GM21367 (cell line): ENCODE measurements around the gene RREB1.

ENCODE experiments used
- ATAC-seq: cut with Tn5 transposase; IDR thresholded peaks from one replicate; pipeline ENCODE4 v1.9.1; 2021; ENCODE audit not compliant: unreplicated experiment

RREB1 gene

DNA sequence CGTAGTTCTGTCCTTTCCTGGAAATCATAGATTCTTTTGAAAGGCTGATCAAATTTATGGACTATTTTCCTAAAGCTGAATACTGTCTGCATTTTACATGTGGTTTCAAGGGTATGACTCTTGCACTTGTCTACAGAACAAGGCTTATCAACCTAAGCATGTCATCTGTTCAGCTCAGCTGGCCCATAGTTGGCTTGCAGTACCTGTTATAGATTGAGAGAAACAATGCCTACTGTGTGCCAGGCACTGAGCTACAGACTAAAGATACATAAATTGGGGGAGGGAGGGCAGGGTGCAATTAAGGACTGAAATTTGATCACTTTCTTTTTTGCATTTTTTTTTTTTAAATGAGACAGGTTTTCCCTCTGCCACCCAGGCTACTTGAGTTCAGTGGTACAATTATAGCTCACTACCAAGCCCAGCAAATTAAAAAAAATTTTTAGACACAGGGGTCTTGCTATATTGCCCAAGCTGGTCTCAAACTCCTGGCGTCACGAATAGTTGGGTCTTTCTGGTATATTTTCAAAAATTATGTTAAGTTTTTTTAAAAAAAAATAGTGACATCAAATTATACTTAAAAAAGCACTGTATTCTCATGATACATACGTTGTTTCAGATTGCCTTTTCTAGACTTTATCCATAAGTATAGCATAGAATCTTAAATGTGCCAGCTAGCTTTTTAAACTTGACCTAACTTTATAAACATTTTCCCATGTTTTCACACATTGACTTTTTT, 52.2 kb downstream of the RREB1 start:
- no peak for ATAC-seq

DNA sequence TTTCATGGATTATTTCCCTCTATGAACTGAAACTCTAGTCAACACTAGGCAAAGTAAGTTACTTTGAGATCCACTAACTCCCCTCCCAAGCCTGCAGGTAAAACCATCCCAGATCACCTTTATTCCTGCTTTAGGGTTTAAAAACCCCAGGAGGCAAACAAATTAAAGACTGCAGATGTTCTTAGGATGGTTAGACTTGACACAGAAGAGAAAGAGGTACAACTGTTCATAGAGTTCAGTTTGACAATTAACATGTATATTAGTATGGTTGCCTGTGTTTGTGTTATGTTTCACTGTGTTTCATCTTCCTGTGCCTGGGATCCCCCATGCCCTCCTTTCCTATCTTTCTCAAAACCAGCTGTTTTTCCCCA, 53.5 kb downstream of the RREB1 start:
- no peak for ATAC-seq

DNA sequence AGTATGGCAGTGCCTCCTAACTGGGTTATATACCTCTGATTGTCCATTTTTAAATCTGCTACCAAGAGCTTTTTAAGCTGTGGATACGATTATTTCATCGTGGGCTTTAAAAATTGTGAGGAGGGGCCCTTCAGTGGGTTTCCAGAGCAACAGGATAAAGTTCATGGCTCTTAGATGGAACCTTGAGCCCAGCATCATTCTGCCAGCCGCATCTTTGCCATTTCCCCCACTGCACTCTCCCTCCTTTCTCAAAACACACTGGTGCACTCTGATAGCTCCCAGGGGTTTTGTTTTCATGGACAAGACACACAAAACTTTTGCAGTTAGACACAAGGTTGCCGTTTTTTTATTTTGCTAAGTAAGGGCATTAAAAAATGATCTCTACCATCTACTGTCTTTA, 54.1 kb downstream of the RREB1 start:
- ATAC-seq, result no peak

DNA sequence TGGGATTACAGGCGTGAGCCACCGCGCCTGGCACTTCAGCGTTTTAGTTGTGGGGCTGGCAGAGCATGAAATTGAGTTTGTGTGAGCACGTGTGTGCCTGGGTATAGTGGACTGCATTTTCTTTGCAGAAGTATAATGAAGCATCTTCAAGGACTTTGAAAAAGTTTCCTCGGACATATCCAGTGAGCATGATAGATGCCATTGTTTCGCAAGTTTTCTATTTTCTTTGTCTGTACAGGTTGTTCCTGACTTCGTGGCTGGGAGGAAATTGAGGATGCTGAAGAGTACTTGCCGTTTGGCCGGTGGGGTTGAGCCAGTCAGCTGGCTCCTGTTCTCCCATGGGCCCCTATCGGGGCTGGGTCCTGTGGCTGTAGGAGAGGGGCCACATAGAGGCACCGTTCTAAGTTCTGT, 55.9 kb downstream of the RREB1 start:
- ATAC-seq, result no peak

DNA sequence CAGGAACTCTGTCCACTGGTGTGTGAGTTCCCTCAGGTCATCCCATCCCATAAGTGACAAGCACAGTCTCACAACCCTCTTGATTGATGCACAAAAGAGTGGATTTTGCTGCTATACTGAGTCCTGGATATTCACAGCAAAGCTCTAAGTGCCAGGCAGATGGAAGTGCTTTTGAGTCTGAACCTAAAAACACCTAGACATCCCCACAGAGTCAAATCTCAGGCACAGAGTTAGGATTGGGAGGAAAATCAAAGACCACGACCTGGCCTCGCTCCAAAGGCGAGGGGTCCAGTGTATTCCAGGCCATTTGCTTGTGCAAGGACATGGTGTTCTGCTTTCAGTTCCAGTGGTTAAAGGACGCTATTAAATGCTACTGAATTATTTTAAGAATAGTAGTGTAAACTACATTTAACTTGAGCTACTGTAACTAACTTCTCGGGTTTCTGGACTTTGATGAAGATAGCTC, 56.8 kb downstream of the RREB1 start:
- ATAC-seq, result no peak

DNA sequence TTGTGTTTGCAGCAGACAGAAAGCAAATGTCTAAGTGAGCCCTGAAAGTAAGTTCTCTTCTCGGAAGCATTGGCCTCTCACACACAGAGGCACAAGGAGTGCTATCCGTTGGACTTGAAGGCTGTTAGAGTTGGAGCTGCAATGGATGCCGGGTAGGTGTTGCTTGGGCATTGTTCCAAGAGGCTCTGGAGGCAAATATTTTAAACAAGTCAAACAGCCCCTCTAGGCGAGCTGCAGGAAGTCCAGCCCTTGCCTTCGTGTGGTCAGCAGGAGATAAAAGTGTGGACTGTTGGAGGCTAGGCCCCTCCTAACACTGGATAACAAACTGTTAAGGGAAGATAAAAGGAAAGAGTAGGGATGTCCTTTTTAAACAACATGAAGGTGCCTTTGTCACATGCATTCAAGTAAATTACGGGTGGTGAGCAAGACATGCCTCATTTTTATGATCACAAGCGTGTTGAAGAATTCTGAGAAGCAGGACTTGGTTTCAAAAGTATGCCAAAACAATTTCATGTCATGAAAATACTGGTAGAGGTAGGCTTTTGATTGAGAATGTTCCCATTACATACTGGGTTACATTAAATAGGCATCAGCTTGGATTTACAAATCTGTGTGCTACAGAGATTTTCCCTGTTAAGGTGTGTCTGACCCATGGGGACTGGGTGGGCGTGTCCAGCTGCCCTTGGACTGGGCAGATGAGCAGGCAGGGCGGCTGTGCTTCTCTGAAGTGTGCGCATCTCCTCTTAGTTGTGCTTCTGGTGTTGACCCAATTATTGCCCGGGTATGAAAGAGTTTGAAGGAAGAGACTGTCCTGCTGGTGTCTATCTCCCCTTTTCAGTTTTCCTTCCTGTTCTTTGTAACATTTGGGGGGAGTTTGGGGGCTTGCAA, 57.5 kb downstream of the RREB1 start:
- ATAC-seq, result no peak

DNA sequence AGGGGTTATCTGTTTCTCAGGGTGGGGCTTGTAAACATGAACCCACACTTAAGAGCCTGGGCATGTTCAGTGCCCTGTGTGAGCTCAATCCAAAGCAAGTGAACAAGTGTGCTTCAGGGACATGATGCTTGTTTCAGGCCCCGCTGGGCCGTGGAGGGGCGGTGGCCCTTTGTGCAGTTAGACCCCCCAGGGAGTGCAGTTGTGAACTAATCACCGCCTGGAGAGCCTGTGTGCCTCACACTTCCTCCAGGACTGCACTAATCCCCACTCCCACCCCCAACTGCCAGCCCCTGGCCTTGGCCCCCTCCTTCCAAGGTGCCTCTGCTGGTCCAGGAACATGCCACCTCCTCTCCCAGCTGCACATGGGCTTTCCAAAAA, 58.1 kb downstream of the RREB1 start:
- ATAC-seq, result no peak

DNA sequence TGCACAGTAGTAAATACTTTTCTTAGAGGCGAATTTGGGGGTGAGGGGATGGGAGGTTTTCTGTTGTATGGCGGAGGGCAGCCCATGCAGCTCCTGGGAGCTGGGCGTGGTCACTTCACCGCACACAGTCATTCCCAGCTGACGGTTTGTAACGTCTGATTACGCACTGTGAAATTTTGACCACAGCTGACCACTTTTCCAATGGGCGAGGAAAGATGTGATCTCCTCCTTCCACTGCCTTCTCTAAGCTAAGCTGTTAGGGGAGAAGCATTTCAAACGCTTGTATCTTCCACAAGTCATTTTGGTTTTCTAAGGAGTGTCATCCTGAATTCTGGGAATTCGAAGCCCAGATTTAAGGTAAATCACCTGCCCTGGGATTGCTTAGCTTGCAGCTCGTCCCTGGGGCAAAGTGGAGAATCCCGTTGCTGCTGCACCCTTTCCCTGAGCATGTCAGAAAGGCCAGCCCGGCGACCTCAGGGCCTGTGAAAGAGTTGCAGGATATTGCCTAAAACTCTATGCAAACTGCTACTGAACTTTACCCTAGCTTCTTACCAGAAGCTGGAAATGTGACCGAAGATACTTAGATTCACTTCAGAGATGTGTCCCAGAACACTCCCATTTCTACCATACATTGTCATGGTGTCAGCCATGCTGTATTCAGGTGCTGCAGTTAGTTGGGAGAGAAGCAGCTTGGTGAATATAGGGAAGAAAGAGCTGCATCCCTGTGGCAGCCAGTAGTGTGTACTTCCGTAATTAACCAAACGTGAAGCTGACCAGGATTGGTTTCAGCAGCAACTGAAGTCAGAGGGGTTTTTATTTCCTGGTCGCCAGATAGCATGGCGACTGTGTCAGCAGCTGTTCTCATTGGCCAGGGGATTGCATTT, 58.9 kb downstream of the RREB1 start:
- ATAC-seq, result no peak

DNA sequence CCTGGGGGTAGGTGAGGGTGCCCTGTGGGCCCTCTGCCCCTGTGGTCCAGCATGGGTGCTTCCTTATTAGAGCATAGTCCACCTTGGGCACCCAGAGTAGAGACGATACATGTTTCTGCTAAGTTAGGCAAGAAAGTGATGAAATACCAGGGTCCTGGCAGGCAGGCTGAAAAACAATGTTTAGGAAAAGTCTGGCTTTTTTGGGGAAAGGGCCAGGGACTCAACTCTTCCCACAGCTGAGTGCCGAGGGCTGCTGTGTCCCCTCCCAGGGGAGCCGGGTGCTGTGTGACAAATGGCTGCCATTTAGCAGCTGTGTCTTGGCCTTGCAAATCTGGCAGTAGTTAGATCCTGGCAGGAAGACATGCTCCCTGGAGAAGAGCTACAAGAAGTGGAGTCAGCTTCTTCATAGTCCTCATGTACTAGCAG, 61.5 kb downstream of the RREB1 start:
- ATAC-seq, result no peak

DNA sequence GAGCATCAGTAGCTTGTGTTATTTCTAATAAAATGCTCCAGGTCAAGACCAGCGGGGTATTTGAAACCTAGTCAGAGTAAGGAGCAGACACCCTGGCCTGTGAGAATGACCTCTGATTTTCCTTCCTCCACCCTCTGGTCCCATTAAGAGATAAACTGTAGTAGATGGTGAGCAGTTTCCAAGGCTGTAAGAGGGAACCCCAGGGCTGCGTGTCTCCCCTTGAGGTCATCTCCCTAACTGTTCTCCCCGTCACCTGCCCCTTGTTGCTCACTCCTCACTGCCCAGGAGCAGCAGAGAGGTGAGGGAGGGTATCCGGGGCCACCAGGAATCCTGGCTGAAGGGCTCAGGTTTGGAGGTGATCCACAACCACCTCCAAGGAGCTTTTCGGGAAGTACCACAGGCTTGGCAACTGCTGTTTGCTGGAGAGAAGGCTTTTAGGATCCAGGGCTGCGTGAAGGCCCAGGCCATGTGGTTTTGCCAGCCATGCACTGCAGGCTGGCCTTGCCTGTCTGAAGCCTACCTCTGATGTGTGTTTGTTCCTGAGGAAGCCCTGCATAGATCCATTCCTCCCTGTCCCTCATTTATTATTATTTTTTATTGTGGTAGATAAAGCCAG, 62.5 kb downstream of the RREB1 start:
- ATAC-seq, result no peak

DNA sequence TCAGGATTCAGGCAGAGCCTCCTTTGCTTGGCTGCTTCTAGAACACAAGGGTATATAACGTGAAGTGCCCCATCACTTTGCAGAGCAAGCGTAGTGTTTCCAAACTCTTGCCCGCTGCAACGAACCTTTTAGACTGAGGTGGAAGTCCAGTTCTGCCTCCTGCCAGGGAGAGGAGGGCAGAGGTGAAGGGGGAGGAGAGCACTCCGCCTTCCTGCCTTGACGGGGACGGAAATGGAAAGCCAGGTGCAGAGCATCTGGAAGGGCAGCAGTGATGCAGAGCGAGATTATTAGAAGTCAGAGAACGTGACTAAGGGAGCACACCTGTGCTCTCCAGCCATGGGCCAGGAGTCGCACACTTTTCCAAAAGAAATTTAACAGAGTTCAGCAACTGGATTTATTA, 63.4 kb downstream of the RREB1 start:
- ATAC-seq, result no peak

DNA sequence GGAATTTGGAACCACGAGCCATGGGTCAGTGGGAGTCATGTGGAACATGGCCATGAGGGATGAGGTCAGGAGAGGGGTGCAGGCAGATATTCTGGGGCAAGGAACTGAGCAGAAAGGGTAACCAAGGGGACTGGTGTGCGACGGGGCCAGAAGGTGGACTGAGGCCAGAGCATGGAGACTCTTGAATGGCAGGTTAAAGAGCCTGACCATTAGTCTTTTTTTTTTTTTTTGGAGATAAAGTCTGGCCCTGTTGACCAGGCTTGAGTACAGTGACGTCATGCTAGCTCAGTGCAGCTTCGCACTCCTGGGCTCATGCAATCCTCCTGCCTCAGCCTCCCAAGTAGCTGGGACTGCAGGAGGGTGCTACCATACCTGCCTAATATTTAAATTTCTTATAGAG, 64.0 kb downstream of the RREB1 start:
- ATAC-seq, result no peak

DNA sequence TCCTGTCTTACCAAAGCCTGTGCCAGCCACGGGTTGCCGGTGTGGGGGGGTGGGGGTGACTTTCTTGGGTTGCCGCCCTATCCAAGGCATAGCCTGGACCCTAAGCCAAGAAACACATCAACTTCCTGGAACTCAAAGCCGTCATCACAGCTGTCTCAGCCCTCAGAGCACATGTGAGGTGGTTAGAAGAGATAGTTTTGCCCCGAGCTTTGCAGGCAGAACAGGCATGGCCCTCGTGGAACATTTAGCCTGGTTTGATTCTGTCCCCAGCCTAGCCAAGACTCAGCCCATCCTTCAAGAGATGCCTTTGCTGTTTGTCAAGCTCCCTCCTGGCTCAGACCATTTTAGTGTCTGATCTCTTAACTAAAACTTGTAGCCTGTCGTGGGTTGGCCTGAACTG, 64.9 kb downstream of the RREB1 start:
- ATAC-seq, result no peak

DNA sequence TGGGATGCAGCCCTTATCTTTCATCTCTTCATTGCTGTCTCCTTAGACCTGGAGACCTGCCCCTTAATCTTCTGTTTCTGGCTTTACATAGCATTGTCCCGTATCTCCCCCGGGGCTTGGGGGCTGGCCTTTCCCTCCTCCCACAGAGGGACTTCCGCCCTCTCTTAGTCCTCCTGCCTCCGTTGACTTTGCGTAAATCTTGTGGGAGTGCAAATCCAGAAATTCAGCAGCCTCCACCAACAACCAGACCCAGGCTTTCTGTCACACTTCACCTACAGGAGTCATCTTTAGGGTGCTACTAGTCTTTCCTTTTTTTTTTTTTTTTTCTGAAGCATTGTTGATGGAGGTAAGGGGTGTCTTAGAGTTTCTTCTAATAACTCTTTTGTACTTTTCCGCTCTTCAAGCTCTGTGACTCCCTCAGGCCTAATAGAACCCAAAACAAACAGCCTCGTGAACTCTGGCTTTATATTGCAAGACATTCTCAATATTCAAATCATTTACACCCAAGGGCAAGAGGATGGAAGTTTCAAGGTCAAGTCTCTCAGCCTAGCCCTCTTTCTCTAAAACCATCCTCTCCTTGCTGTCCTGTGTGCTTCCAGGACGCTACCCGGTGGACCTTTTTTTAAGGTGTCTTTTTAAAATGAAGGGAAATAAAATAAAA, 66.2 kb downstream of the RREB1 start:
- no peak for ATAC-seq

DNA sequence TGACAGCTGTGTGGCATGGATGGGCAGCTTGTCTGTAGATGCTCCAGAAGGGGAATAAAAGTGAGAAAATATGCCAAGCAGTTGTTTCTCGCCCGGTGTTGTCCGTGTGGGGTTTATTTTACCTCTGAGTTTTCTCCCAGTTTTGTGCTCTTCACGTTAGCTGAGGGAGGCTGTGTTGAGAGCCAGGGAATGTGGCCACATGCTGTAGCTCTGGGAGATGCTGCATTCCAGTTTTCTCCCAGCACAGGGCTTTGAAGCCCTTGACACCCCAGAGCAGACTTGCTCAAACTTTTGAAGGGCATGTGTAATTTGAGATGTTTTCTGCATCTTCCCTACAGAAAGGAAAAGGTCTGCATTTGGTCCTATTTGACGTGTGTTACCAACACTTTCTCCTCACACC, 67.7 kb downstream of the RREB1 start:
- ATAC-seq, result no peak

DNA sequence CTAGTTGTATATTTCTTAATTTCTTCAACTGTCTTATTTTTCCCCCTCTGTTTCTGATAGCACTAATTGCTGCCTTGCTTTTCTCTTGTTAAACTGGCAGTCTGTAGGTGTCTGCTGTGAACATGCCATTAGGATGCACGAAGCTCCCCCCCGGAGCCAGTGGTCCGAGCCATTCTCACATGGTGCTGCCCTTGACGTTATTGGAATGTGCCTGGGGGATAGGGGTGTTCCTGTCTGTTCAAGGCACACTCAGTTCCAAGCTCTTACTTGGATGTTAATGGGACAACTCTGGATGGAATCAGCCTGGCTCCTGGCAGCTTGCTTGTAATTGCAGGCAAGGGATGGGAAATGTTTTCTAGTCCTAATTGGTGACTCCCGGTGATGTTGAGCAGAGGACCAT, 68.4 kb downstream of the RREB1 start:
- ATAC-seq, result no peak

DNA sequence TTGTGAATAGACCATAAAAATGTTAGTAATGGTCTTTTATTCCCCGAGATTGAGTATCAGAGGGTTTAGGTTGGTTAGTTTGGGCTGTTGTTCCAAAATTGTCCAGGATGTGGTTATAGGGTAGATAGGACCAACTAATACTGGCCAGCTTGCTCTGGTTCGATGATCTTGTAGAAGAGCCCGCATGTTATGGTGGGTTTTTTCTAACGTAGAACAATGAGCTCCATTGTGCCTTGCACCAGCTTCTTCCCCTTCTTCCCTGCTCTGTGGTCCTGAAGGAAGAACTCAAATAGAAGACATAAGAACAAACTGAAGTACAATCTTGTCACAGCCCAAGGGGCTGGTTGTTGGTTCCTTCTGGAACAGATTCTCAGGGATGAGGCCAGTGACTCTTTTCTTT, 70.5 kb downstream of the RREB1 start:
- no peak for ATAC-seq

DNA sequence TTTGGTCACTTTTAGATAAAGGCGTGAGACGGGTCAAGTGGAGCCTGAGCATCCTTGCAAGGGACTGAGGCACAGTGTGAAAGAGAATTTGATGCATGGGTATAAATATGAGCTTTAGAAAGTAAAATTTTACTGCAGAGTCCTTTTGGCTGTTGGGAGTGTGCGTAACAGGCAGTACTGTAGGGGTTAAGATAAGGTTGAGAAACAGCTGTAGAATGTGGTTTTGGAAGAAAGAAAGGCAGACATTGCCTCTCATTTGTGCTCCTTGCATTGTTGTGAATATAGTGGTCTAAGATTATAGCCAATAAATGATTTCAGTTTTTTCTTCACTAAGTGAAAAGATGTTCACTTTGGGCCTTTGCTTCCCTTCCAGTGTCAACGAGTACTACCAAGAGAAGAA, 73.0 kb downstream of the RREB1 start:
- ATAC-seq, result no peak

DNA sequence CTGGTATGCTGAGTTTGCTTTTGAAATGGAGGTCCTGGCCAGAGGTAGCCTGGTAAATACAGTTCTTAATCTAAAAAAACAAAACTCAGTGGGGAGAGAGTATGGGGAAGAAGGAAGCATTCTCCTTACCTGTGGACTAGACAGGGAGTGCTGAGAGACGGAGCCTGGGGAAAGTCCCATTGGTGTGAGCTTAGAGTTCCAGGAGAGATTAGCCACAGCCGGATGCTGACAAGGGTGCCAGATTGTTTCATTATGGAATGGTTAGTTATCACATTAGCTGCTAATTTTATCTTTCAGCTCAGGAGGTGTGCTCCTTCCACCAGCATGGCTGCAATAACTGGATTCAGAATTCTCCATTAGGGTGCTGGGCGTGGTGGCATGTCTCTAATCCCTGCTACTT, 75.9 kb downstream of the RREB1 start:
- no peak for ATAC-seq

DNA sequence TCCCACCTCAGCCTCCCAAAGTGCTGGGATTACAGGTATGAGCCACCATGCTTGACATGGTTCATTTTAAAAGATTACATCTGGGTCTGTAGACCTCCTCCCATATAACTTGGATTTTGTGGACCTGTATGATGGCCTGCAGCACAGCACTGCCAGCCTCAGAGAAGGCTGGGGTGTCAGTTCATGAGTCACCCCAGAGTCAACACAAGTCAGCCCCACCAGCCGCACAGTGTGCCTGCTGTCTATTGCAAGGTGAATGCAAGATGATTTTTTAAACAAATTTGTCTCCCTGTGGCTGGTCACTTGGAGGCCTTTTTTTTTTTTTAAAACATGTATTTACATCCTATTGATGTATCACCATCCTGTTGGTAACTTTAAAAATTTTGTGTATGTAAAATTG, 76.7 kb downstream of the RREB1 start:
- ATAC-seq, result no peak
